GM13977 (cell line): Measurements from ENCODE around the gene CSDE1.

Source experiments
- DNase-seq: peaks from one replicate; pipeline ENCODE4 v3.0.0; 2012; ENCODE audit warnings: low spot score
- in situ Hi-C: fragments of 300-500 bp; cut with MboI; formaldehyde crosslinking; loops from one replicate; pipeline ENCODE4 v1.12.0; 2022; ENCODE audit warnings: low sequenced_read_pairs, low pct_unique_long_range_greater_than_20kb, mixed read lengths, inconsistent platforms; ENCODE audit not compliant: unreplicated experiment
- TF ChIP-seq, protein P1 (sequence below): IDR thresholded peaks from 2 replicates; pipeline ENCODE4 v1.5.1; 2012; ENCODE audit warnings: mild to moderate bottlenecking, control low read depth; ENCODE audit not compliant: insufficient read depth; ENCODE audit errors: extremely low read depth, missing control alignments

Gene CSDE1

DNA sequence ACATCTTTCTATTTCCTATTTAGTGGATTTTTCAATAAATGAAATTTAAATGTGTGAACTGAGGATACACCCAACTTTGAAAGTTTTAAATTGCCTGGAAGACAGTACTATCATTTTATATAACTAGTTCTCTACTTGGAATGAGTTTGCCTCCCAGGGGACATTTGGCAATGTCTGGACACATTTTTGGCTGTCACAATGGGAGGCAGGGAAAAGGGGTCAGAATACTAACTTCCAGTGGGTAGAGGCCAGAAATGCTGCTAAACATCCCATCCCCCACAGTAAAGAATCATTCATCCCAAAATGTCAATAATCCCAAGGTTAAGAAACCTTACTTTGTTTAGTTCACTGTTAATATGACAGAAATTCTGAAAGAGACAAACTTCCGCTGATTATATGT lies 28.0 kb downstream of the CSDE1 start:
- in situ Hi-C loops: no loop called here
- no peak for DNase-seq
- TF ChIP-seq, protein P1, sequence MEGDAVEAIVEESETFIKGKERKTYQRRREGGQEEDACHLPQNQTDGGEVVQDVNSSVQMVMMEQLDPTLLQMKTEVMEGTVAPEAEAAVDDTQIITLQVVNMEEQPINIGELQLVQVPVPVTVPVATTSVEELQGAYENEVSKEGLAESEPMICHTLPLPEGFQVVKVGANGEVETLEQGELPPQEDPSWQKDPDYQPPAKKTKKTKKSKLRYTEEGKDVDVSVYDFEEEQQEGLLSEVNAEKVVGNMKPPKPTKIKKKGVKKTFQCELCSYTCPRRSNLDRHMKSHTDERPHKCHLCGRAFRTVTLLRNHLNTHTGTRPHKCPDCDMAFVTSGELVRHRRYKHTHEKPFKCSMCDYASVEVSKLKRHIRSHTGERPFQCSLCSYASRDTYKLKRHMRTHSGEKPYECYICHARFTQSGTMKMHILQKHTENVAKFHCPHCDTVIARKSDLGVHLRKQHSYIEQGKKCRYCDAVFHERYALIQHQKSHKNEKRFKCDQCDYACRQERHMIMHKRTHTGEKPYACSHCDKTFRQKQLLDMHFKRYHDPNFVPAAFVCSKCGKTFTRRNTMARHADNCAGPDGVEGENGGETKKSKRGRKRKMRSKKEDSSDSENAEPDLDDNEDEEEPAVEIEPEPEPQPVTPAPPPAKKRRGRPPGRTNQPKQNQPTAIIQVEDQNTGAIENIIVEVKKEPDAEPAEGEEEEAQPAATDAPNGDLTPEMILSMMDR: no peak

DNA sequence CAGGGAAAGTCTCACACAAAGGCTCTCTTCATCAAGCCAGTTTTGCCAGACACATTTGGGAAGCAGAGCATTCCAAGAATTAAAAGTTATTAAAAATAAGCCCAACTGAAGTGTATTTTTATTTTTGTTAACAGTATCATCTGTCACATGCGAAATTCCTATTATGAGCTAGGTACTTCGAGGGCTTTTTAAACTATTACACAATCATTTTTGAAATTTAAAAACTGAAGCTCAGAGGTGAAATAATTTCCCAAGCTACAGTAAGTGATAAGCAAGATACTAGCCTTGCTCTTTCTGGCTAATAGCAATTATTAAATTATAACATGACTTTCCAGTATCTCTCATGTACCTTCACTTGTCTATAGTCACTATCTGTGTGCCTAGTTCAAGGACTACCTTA lies 29.2 kb downstream of the CSDE1 start:
- no peak for DNase-seq
- in situ Hi-C loops: no loop called here
- TF ChIP-seq, protein P1: no peak

GRCh38 chr1:114725230-114725629 lies 32.6 kb downstream of the CSDE1 start:
- no peak for DNase-seq
- TF ChIP-seq, protein P1: no peak
- in situ Hi-C loops: no loop called here

- TF ChIP-seq, protein P1: no peak
- in situ Hi-C loops: no loop called here
- DNase-seq: no peak
Observed at GRCh38 chr1:114723915-114724314, 33.9 kb downstream of the CSDE1 start.

- in situ Hi-C loops: no loop called here
- DNase-seq: no peak
- TF ChIP-seq, protein P1: no peak
Observed at GRCh38 chr1:114723457-114723856, 34.3 kb downstream of the CSDE1 start.

DNA sequence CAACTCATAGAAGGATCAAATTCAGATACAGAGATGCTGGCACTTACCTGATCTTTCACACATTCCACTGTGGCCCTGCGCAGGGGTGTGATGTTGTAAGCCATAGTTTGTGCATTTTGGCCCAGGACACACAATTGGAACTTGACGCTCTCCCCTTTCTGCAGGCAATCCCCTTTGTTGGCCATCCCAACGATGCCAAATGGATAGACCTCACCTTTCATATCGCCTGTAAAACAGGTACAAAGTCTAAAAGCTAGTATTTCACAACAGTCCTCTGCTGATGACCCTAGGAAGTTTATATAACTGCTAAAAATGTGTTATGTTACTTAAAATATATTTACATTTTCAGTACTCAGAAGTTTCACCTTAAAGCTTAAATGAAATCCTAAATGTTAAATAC lies 37.3 kb downstream of the CSDE1 start:
- DNase-seq: no peak
- TF ChIP-seq, protein P1: no peak
- in situ Hi-C loops: no loop called here

- TF ChIP-seq, protein P1: no peak
- in situ Hi-C loops: no loop called here
- no peak for DNase-seq
Observed at GRCh38 chr1:114719424-114719787, 38.4 kb downstream of the CSDE1 start.
